HCT116 (cell line): ENCODE measurements around the gene SAMD4A.

Experiments
- CEBPB ChIP-seq: IDR thresholded peaks from 2 replicates; pipeline ENCODE4 v1.6.1; 2012; ENCODE audit warnings: low read depth
- CTCF ChIP-seq, 3 experiments: fragments of 200-600 bp in 1 of 3; sonication (generic) in 1 of 3; IDR thresholded peaks in 2 of 3; conservative IDR thresholded peaks in 1 of 3; 2 replicates each; pipeline ENCODE4 v1.5.1; 2012 to 2017; ENCODE audit warnings: low read depth in 2 of 3, low read length in 2 of 3, antibody characterized with exemption in 1 of 3, borderline replicate concordance in 1 of 3, control low read depth in 1 of 3, mild to moderate bottlenecking in 1 of 3, mixed read lengths in 1 of 3, mixed run types in 1 of 3, moderate library complexity in 1 of 3; ENCODE audit not compliant: insufficient read depth in 1 of 3
- EZH2 ChIP-seq: fragments of 200-600 bp; sonication (generic); IDR thresholded peaks from 2 replicates; pipeline ENCODE4 v1.6.1; 2017; ENCODE audit warnings: antibody characterized with exemption, mixed run types
- POLR2A ChIP-seq: IDR thresholded peaks from 2 replicates; pipeline ENCODE4 v1.7.0; 2011; ENCODE audit warnings: borderline replicate concordance; ENCODE audit not compliant: insufficient read depth, insufficient read length; ENCODE audit errors: extremely low read depth
- POLR2AphosphoS5 ChIP-seq: IDR thresholded peaks from 2 replicates; pipeline ENCODE4 v1.6.1; 2011; ENCODE audit warnings: mild to moderate bottlenecking, low read depth, low read length, moderate library complexity
- RAD21 ChIP-seq: IDR thresholded peaks from 2 replicates; pipeline ENCODE4 v1.6.1; 2012; ENCODE audit warnings: low read depth, mild to moderate bottlenecking
- SP1 ChIP-seq: IDR thresholded peaks from 2 replicates; pipeline ENCODE4 v1.6.1; 2012; ENCODE audit warnings: low read depth
- SRF ChIP-seq: IDR thresholded peaks from 2 replicates; pipeline ENCODE4 v1.6.1; 2012; ENCODE audit warnings: low read depth
- YY1 ChIP-seq: IDR thresholded peaks from 2 replicates; pipeline ENCODE4 v1.6.1; 2011; ENCODE audit warnings: low read length, low read depth, moderate library complexity, mild to moderate bottlenecking; ENCODE audit not compliant: insufficient replicate concordance; ENCODE audit errors: extremely low read depth
- TF ChIP-seq, protein P1 (sequence below): IDR thresholded peaks from 2 replicates; pipeline ENCODE4 v1.6.1; 2011; ENCODE audit warnings: mild to moderate bottlenecking, low read length, moderate library complexity; ENCODE audit not compliant: insufficient replicate concordance; ENCODE audit errors: extremely low read depth

- TF ChIP-seq CTCF (IDR thresholded peaks at IDR 0.05 in 2 of 3, conservative IDR thresholded peaks at IDR 0.05 in 1 of 3; ENCODE audit: borderline replicate concordance in 1 of 3, insufficient read depth in 1 of 3, low read depth in 2 of 3, low read length in 2 of 3) (peak; percentile 56 to 88 (median 86)), CEBPB (no peak), EZH2 (no peak), POLR2A (no peak), SP1 (no peak), YY1 (no peak), SRF (no peak), POLR2AphosphoS5 (no peak), RAD21 (peak; percentile 84)
- TF ChIP-seq, protein P1, sequence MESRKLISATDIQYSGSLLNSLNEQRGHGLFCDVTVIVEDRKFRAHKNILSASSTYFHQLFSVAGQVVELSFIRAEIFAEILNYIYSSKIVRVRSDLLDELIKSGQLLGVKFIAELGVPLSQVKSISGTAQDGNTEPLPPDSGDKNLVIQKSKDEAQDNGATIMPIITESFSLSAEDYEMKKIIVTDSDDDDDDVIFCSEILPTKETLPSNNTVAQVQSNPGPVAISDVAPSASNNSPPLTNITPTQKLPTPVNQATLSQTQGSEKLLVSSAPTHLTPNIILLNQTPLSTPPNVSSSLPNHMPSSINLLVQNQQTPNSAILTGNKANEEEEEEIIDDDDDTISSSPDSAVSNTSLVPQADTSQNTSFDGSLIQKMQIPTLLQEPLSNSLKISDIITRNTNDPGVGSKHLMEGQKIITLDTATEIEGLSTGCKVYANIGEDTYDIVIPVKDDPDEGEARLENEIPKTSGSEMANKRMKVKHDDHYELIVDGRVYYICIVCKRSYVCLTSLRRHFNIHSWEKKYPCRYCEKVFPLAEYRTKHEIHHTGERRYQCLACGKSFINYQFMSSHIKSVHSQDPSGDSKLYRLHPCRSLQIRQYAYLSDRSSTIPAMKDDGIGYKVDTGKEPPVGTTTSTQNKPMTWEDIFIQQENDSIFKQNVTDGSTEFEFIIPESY: no peak
Observed at GRCh38 chr14:54564071-54564867, 2.7 kb upstream of the SAMD4A start.
